ENCODE data around the gene AACS. TPM values are rescaled to one million over a fixed set of nuclear protein-coding genes. Genes with fewer than 3 reads are reported as not detected.

AACS gene
- total and polyA plus RNA-seq, 2 of the 8 experiments (the other 6 are each of a cell fraction or from before 2014, with no cell fraction given): 51.9 to 52.4 TPM

GRCh38 chr12:125169870-125170269 is 104.6 kb downstream of the AACS start (continued):
- TF ChIP-seq CHD7 (IDR thresholded peaks at IDR 0.05; ENCODE audit: insufficient replicate concordance, low read length): no peak
- no peak for TF ChIP-seq BCL11A (IDR thresholded peaks at IDR 0.05; ENCODE audit: low read depth in 2 of 2, low read length in 2 of 2)
- TF ChIP-seq EZH2 (IDR thresholded peaks at IDR 0.05; ENCODE audit: low read depth, low read length, severe bottlenecking): no peak
- TF ChIP-seq SUZ12 (IDR thresholded peaks at IDR 0.05; ENCODE audit: low read length): no peak
- no peak for TF ChIP-seq POU5F1 (IDR thresholded peaks at IDR 0.05; ENCODE audit: low read depth, low read length)
- no peak for TF ChIP-seq TAF7 (optimal IDR thresholded peaks at IDR 0.05; ENCODE audit: borderline replicate concordance, low read depth, low read length)
- no peak for TF ChIP-seq TEAD4 (IDR thresholded peaks at IDR 0.05; ENCODE audit: low read depth, low read length)
- TF ChIP-seq RNF2 (IDR thresholded peaks at IDR 0.05; ENCODE audit: borderline replicate concordance, low read depth, low read length, missing control alignments, poor library complexity, severe bottlenecking): no peak

All from H1 (cell line).